Measurements from ENCODE around the gene IL1RAPL1. TPM values are rescaled to one million over a fixed set of nuclear protein-coding genes. Genes with fewer than 3 reads are reported as not detected.

IL1RAPL1 gene
- total RNA-seq, 1 donor from 2014 or later = not detected

GRCh38 chrX:29461039-29461438, 873.8 kb downstream of the IL1RAPL1 start:
- H3K27me3 ChIP-seq = no peaks in the 10 kb centered on the region
- no peaks in the 10 kb centered on the region for H3K4me1 ChIP-seq
- DNase-seq (ENCODE audit: low spot score in 2 of 2) = no peak
- no peaks in the 10 kb centered on the region for H3K36me3 ChIP-seq
- H3K27ac ChIP-seq = no peak overlapping the region
- no peak overlapping the region for H3K4me3 ChIP-seq
- no peak for TF ChIP-seq CTCF (IDR thresholded peaks at IDR 0.05)
- intact Hi-C loops (cut with DNase I) = no loop called here
- H3K9me3 ChIP-seq = no peaks in the 10 kb centered on the region

- no peaks in the 10 kb centered on the region for H3K9me3 ChIP-seq
- H3K4me1 ChIP-seq = no peaks in the 10 kb centered on the region
- no peak for DNase-seq (ENCODE audit: low spot score in 2 of 2)
- intact Hi-C loops (cut with DNase I) = no loop called here
- no peak overlapping the region for H3K4me3 ChIP-seq
- H3K27ac ChIP-seq = no peak overlapping the region
- no peaks in the 10 kb centered on the region for H3K27me3 ChIP-seq
- no peak for TF ChIP-seq CTCF (IDR thresholded peaks at IDR 0.05)
- H3K36me3 ChIP-seq = no peaks in the 10 kb centered on the region
Measured at GRCh38 chrX:29466456-29466855, 879.2 kb downstream of the IL1RAPL1 start.

GRCh38 chrX:29468911-29469494, 881.8 kb downstream of the IL1RAPL1 start:
- intact Hi-C loops (cut with DNase I) = no loop called here
- no peak overlapping the region for H3K4me3 ChIP-seq
- H3K9me3 ChIP-seq = no peaks in the 10 kb centered on the region
- no peak overlapping the region for H3K27ac ChIP-seq
- no peaks in the 10 kb centered on the region for H3K4me1 ChIP-seq
- no peak for TF ChIP-seq CTCF (IDR thresholded peaks at IDR 0.05)
- no peaks in the 10 kb centered on the region for H3K36me3 ChIP-seq
- no peaks in the 10 kb centered on the region for H3K27me3 ChIP-seq
- no peak for DNase-seq (ENCODE audit: low spot score in 2 of 2)

GRCh38 chrX:29470030-29470429, 882.8 kb downstream of the IL1RAPL1 start:
- H3K27ac ChIP-seq = no peak overlapping the region
- H3K4me3 ChIP-seq = no peak overlapping the region
- no peak for DNase-seq (ENCODE audit: low spot score in 2 of 2)
- H3K27me3 ChIP-seq = no peaks in the 10 kb centered on the region
- no peaks in the 10 kb centered on the region for H3K36me3 ChIP-seq
- no peaks in the 10 kb centered on the region for H3K4me1 ChIP-seq
- no peak for TF ChIP-seq CTCF (IDR thresholded peaks at IDR 0.05)
- no peaks in the 10 kb centered on the region for H3K9me3 ChIP-seq
- intact Hi-C loops (cut with DNase I) = no loop called here

- Histone ChIP-seq H3K27ac (no peak overlapping the region), H3K4me3 (no peak overlapping the region), H3K36me3 (no peaks in the 10 kb centered on the region), H3K9me3 (no peaks in the 10 kb centered on the region), H3K4me1 (no peaks in the 10 kb centered on the region), H3K27me3 (no peaks in the 10 kb centered on the region)
- TF ChIP-seq CTCF (IDR thresholded peaks at IDR 0.05) = no peak
- DNase-seq (ENCODE audit: low spot score in 2 of 2) = no peak
- intact Hi-C loops (cut with DNase I) = no loop called here
Measured at GRCh38 chrX:29471829-29472228, 884.6 kb downstream of the IL1RAPL1 start.

GRCh38 chrX:29477878-29478277, 890.6 kb downstream of the IL1RAPL1 start:
- H3K27me3 ChIP-seq = no peaks in the 10 kb centered on the region
- no peak overlapping the region for H3K4me3 ChIP-seq
- no peak for TF ChIP-seq CTCF (IDR thresholded peaks at IDR 0.05)
- H3K27ac ChIP-seq = no peak overlapping the region
- no peaks in the 10 kb centered on the region for H3K9me3 ChIP-seq
- no peaks in the 10 kb centered on the region for H3K4me1 ChIP-seq
- H3K36me3 ChIP-seq = no peaks in the 10 kb centered on the region
- DNase-seq (ENCODE audit: low spot score in 2 of 2) = no peak
- intact Hi-C loops (cut with DNase I) = no loop called here
